D721Med (cell line): Measurements from ENCODE around the gene PSD.

Experiments used
- DNase-seq: peaks from one replicate; pipeline ENCODE4 v3.0.0; 2011; ENCODE audit warnings: low spot score; ENCODE audit not compliant: insufficient read length
- FAIRE-seq: peaks from 2 replicates; lab custom pipeline; 2011; peaks lifted over from hg19 to GRCh38; lab: Jason Lieb, UNC
- CTCF ChIP-seq: IDR thresholded peaks from 2 replicates; pipeline ENCODE4 v1.5.1; 2012; ENCODE audit warnings: mild to moderate bottlenecking, control low read depth; ENCODE audit not compliant: insufficient read depth; ENCODE audit errors: missing control alignments

Gene PSD

GRCh38 chr10:102413053-102413705, 5.4 kb downstream of the PSD start:
- DNase-seq: peak; percentile 93
- TF ChIP-seq CTCF: no peak
- no peak for FAIRE-seq

- DNase-seq (no peak), FAIRE-seq (no peak)
- no peak for TF ChIP-seq CTCF
Measured at GRCh38 chr10:102412293-102412692, 6.3 kb downstream of the PSD start.

- DNase-seq (no peak), FAIRE-seq (no peak)
- TF ChIP-seq CTCF: no peak
Measured at GRCh38 chr10:102411341-102412255, 7.0 kb downstream of the PSD start.

GRCh38 chr10:102410429-102411073, 8.0 kb downstream of the PSD start:
- DNase-seq: no peak
- TF ChIP-seq CTCF: no peak
- no peak for FAIRE-seq

GRCh38 chr10:102409604-102410428, 8.8 kb downstream of the PSD start:
- no peak for TF ChIP-seq CTCF
- DNase-seq (no peak), FAIRE-seq (no peak)

- DNase-seq: peak; percentile 76
- no peak for TF ChIP-seq CTCF
- FAIRE-seq: no peak
Measured at GRCh38 chr10:102408728-102409603, 9.6 kb downstream of the PSD start.
